CD4-positive, alpha-beta T cell treated with Interleukin-15 for 4 hours (primary cell): ENCODE measurements around the gene MMEL1.
"Not testable (repeated sequence)": the region's sequence is repeated elsewhere in the genome, so short reads cannot be mapped to it uniquely, and the experiment has no call there.

Experiments
- DNase-seq: peaks from one replicate; pipeline ENCODE4 v3.0.0-alpha.2; 2020; ENCODE audit warnings: low spot score

MMEL1 gene, protein sequence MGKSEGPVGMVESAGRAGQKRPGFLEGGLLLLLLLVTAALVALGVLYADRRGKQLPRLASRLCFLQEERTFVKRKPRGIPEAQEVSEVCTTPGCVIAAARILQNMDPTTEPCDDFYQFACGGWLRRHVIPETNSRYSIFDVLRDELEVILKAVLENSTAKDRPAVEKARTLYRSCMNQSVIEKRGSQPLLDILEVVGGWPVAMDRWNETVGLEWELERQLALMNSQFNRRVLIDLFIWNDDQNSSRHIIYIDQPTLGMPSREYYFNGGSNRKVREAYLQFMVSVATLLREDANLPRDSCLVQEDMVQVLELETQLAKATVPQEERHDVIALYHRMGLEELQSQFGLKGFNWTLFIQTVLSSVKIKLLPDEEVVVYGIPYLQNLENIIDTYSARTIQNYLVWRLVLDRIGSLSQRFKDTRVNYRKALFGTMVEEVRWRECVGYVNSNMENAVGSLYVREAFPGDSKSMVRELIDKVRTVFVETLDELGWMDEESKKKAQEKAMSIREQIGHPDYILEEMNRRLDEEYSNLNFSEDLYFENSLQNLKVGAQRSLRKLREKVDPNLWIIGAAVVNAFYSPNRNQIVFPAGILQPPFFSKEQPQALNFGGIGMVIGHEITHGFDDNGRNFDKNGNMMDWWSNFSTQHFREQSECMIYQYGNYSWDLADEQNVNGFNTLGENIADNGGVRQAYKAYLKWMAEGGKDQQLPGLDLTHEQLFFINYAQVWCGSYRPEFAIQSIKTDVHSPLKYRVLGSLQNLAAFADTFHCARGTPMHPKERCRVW

DNA sequence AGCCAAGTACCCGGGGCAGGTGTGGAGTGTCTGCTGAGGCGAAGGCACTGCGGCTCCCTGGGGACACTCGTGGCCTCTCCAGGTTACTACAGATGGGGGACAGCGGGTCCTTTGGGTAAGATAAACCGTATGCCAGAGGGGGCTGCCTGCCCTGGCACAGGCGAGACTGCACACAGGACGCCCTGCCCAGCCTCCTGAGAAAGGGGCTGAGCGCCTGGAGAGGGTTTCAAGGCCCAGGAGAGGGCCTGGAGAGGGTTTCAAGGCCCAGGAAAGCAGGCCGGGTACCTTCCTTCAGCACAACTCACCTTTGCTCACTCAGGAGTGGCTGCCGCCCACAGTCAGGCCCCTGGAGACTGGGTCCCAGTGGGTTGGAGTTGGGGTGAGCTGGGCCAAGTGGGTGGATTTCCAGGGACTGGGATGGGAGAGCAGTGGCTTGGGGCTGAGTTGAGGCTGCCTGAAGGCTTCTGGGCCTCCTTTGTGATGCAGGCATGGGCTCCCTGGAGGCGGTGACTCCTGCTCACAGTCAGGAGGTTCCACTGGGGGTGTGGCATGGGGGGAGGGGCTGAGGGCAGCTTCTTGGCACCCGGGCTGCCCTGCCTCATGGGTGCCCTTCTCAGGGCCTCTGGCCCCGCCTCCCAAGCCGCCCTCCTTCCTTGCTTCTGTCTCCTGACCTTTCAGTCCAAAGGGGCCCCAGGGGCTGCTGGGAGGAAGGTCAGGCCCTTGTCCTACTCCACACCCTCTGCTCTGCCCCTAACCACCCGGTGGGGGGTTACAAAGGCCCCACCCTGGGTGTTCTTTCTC is at the start of gene MMEL1:
TSS of gene MMEL1 (minus strand) at position 456 of the 801 bp plus-strand sequence. CDS start 3,532 bp downstream, outside the sequence.
- DNase-seq, result no peak

DNA sequence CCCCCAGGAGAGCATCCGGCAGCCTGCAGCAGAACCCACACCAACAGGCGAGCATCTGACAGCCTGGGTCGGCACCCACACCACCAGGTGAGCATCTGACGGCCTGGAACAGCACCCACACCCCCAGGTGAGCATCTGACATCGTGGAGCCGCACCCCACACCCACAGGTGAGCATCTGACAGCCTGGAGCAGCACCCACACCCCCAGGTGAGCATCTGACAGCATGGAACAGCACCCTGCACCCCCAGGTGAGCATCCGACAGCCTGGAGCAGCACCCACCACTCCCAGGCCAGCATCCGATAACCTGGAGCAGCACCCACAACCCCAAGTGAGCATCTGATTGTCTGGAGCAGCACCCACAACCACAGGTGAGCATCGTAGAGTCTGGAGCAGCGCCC is 43.9 kb upstream of the MMEL1 start:
- not testable (repeated sequence) for DNase-seq

DNA sequence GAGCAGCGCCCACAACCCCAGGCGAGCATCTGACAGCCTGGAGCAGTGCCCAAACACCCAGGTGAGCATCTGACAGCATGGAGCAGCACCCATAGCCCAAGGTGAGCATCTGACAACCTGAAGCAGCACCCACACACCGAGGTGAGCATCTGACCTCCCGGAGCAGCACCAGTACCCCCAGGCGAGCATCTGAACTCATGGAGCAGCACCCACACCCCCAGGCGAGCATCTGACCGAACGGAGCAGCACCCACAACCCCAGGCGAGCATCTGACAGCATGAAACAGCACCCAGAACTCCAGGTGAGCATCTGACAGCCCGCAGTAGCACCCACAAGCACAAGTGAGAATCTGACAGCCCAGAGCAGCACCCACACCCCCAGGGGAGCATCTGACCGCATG is 38.8 kb upstream of the MMEL1 start:
- DNase-seq, result not testable (repeated sequence)

DNA sequence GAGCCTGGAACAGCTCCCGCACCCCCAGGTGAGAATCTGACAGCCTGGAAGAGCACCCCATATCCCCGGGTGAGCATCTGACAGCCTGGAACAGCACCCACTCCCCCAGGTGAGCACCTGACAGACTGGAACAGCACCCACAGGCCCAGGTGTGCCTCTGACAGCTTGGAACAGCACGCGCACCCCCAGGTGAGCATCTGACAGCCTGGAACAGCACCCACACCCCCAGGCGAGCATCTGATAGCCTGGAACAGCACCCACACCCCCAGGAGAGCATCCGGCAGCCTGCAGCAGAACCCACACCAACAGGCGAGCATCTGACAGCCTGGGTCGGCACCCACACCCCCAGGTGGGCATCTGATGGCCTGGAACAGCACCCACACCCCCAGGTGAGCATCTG is 27.0 kb upstream of the MMEL1 start:
- not testable (repeated sequence) for DNase-seq

DNA sequence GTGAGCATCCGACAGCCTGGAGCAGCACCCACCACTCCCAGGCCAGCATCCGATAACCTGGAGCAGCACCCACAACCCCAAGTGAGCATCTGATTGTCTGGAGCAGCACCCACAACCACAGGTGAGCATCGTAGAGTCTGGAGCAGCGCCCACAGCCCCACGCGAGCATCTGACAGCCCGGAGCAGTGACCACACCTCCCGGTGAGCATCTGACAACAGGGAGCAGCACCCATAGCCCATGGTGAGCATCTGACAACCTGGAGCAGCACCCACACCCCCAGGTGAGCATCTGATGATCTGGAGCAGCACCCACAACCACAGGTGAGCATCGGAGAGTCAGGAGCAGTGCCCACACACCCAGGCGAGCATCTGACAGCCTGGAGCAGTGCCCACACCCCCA is 25.1 kb upstream of the MMEL1 start:
- DNase-seq, result not testable (repeated sequence)

DNA sequence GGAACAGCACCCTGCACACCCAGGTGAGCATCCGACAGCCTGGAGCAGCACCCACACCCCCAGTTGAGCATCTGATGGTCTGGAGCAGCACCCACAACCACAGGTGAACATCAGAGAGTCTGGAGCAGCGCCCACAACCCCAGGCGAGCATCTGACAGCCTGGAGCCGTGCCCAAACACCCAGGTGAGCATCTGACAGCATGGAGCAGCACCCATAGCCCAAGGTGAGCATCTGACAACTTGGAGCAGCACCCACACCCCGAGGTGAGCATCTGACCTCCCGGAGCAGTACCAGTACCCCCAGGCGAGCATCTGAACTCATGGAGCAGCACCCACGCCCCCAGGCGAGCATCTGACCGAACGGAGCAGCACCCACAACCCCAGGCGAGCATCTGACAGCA is 24.3 kb upstream of the MMEL1 start:
- DNase-seq, result not testable (repeated sequence)

DNA sequence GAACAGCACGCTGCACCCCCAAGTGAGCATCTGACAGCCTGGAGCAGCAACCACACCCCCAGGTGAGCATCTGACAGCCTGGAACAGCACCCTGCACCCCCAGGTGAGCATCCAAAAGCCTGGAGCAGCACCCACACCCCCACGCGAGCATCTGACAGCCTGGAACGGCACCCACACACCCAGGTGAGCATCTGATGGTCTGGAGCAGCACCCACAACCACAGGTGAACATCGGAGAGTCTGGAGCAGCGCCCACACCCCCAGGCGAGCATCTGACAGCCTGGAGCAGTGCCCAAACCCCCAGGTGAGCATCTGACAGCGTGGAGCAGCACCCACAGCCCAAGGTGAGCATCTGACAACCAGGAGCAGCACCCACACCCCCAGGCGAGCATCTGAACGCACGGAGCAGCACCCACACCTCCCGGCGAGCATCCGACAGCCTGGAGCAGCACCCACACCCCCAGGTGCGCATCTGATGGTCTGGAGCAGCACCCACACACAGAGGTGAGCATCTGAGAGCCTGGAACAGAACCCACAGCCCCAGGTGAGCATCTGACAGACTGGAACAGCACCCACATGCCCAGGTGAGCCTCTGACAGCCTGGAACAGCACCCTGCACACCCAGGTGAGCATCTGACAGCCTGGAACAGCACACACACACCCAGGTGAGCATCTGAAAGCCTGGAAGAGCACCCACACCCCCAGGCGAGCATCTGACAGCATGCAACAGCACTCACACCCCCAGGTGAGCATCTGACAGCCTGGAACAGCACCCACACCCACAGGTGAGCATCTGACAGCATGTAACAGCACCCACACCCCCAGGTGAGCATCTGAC is 23.0 kb upstream of the MMEL1 start:
- not testable (repeated sequence) for DNase-seq

DNA sequence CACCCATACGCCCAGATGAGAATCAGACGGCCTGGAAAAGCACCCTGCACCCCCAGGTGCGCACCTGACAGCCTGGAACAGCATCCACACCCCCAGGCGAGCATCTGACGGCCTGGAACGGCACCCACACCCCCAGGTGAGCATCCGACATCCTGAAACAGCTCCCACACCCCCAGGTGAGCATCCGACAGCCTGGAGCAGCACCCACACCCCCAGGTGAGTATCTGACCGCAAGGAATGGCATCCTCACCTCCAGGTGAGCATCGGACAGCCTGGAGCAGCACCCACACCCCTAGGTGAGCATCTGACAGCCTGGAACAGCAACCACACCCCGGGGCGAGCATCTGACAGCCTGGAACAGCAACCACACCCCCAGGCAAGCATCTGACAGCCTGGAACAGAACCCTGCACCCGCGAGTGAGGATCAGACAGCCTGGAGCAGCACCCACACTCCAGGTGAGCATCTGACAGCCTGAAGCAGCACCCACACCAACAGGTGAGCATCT is 21.7 kb upstream of the MMEL1 start:
- DNase-seq, result not testable (repeated sequence)

DNA sequence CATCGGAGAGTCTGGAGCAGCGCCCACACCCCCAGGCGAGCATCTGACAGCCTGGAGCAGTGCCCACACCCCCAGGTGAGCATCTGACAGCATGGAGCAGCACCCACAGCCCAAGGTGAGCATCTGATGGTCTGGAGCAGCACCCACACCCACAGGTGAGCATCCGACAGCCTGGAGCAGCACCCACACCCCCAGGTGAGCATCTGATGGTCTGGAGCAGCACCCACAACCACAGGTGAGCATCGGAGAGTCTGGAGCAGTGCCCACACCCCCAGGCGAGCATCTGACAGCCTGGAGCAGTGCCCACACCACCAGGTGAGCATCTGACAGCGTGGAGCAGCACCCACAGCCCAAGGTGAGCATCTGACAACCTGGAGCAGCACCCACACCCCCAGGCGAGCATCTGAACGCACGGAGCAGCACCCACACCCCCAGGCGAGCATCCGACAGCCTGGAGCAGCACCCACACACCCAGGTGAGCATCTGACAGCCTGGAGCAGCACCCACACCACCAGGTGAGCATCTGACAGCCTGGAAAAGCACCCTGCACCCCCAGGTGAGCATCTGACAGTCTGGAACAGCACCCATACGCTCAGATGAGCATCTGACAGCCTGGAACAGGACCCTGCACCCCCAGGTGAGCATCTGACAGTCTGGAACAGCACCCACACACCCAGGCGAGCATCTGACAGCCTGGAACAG is 21.1 kb upstream of the MMEL1 start:
- not testable (repeated sequence) for DNase-seq

DNA sequence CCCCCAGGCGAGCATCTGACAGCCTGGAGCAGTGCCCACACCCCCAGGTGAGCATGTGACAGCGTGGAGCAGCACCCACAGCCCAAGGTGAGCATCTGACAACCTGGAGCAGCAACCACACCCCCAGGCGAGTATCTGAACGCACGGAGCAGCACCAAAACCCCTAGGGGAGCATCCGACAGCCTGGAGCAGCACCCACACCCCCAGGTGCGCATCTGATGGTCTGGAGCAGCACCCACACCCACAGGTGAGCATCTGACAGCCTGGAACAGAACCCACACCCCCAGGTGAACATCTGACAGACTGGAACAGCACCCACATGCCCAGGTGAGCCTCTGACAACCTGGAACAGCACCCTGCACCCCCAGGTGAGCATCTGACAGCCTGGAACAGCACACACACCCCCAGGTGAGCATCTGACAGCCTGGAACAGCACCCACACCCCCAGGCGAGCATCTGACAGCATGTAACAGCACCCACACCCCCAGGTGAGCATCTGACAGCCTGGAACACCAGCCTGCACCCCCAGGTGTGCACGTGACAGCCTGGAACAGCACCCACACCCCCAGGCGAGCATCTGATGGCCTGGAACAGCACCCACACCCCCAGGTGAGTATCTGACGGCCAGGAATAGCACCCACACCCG is 20.2 kb upstream of the MMEL1 start:
- DNase-seq, result not testable (repeated sequence)

DNA sequence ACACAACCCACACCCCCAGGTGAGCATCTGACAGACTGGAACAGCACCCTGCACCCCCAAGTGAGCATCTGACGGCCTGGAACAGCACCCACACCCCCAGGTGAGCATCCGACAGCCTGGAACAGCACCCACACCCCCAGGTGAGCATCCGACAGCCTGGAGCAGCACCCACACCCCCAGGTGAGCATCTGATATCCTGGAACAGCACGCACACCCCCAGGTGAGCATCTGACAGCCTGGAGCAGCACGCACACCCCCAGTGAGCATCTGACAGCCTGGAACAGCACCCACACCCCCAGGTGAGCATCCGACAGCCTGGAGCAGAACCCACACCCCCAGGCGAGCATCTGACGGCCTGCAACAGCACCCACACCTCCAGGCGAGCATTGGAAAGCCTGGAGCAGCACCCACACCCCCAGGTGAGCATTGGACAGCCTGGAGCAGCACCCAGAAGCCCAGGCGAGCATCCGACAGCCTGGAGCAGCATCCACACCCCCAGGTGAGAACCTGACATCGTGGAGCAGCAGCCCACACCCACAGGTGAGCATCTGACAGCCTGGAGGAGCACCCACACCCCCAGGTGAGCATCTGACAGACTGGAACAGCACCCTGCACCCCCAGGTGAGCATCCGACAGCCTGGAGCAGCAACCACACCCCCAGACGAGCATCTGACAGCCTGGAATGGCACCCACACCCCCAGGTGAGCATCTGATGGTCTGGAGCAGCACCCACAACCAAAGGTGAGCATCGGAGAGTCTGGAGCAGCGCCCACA is 19.5 kb upstream of the MMEL1 start:
- DNase-seq, result not testable (repeated sequence)

DNA sequence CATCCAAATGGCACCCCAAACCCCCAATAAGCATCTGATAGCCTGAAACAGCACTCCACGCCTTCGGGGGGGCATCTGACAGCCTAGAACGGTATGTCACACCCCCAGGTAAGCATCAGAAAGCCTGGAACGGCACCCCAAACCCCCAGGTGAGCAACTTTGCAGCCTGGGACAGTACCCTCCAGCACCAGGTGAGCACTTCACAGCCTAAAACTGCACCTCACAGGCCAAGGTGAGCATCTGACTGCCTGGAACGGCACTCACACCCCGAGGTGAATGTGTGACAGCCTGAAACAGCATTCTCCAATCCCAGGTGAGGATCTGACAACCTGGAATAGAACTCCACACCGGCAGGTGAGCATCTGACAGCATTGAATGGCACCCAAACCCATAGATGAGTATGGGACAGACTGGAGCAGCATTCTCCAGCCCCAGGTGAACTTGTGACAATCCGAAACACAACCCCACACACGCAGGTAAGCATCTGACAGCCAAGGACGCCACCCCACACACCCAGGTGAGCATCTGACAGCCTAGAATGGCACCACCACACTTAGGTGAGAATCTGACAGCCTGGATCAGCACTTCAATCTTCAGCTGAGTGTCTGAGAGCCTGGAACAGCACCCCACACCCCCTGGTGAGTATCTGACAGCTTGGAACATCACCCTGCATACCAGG is 18.3 kb upstream of the MMEL1 start:
- DNase-seq, result no peak

DNA sequence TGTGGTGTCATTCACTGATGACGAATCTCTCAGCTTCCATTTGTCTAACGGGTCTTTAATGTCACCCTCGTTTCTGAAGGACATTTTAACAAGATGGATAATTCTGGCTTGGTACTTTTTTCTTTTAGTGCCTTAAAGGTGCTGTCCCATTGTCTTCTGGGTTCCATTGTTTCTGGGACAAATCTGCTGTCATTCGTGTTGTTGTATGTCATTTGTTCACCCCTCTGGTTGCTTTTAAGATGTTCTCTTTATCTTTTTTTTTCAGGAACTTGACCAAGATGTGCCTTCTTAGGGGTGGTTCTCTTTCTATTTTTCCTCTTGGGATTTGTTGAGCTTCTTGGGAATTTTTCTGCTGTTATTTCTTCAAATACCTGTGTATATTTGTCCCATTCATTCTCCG is 14.0 kb upstream of the MMEL1 start:
- DNase-seq, result no peak

DNA sequence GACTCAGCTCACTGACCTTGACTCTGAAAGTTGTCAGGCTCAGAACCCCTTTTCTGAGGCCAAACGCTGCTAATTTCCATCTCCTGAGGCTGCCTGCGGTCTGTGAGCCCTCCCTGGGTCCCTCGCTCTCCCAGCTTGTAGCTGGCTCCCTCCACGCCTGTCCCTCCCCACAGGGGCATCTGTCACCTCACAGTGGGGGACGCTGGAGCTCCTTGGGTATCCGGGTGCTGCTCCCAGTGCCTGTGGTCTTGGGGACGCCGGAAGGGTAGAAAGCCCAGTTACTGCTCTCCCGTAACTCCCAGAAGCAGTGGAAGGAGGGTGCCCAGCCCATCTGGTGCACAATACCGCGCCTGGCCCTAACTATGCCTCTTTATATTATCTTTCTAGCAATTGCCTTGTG is 13.0 kb upstream of the MMEL1 start:
- no peak for DNase-seq

DNA sequence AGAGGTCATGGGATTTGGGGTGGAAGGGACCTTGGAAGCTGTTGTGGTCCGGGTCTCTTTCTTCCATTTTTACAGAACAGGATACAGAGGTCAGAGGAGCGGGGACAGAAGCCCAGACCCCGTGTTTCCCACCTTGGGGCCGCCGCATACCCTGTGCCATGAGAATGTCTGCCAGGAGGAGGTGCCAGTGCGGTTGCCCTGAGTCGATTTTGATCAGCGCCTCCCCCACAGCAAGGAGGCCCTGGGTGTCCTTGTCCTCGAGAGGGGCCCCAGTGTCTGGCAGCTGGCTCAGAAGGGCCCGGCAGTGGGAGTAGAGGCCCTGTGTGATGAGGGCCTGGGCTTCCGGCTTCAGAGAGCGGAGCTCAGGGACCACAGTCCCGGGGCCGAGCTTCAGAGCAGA is 12.3 kb upstream of the MMEL1 start:
- DNase-seq, result no peak

DNA sequence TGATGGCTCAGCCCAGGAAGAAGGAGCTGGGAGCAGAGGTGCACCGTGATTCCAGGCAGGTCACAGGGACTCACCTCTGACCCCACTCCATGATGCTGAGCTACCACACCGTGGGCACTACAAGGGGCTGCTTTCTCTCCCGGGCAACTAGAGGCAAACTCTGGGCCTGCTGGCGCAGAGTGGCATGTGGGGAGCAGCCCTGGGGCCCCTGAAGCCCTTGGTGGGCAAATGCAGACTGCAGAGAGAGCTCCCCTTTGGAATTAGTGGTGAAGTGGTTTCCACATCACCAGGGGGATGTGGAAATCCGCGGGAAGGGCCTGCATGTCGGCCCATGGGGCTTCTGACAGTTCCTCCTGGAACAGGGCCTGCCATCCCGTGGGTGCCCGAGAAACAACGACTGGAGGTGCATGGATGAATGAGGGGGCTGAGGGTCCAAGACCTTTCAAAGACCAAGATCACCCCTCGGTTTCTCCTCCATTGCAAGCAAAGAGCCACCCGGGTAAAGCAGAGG is 11.8 kb upstream of the MMEL1 start:
- no peak for DNase-seq

DNA sequence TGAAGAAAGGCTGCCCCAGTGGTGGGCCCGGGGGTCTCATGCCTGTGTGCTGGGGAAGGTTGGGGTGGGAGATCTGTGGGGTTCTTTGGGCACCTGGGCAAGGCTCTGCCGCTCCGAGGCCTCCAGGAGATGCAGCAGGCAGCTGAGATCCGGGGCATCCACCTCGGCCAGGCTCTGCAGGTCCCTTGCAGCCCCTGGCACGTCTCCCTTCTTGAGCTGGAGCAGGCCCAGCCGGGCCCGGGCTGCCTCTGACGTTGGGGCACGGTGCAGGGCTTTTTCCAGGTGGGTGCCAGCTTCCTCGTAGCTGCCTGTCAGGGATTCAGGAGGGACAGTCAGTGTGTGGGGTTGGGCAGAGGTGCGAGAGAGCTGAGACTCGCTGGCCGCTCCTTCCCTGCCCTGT is 11.4 kb upstream of the MMEL1 start:
- no peak for DNase-seq

DNA sequence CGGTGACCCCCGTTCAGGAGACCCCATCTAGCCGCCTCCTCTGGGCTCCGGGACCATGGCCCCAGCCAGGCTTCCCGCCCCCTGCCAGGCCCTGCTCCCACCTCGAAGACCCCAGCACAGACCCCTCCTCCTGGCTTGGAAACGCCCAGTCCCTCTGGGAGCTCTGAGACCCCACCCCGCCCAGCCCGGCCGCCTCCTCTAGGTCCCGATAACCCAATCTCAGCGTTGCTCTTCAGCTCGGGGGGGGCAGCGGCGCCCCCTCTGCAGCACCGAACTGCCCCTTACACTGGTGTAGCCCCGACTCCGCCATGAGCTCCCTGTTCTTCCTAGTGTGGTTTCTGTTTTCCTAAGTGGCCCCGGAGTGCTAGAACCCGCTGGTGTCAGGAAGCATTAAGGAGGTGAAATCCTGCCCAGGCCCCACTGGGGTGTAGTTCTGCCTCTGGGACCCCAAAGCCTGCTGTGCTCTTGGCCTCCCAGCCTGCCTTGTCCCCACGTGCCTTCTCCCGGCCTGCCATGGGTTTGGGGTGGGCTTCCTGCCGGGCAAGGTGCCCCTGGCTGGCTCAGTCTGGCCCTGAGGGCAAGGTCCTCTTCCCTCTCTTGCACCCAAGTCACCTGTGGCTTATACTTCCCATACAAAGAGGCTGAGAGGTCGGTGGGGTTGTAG is 10.7 kb upstream of the MMEL1 start:
- DNase-seq, result no peak
